PC-3 (cell line): ENCODE results near the gene LRPPRC.

Source experiments
- EZH2 ChIP-seq: fragments of 300-600 bp; sonication (generic); IDR thresholded peaks from one replicate; pipeline ENCODE4 v1.6.1; 2017; ENCODE audit warnings: antibody characterized with exemption, mild to moderate bottlenecking, low read length; ENCODE audit not compliant: unreplicated experiment
- TF ChIP-seq, protein P1 (sequence below): fragments of 300-600 bp; sonication (generic); conservative IDR thresholded peaks from 2 replicates; pipeline ENCODE4 v1.5.1; 2017; ENCODE audit warnings: antibody characterized with exemption, low read depth, mild to moderate bottlenecking, low read length

DNA sequence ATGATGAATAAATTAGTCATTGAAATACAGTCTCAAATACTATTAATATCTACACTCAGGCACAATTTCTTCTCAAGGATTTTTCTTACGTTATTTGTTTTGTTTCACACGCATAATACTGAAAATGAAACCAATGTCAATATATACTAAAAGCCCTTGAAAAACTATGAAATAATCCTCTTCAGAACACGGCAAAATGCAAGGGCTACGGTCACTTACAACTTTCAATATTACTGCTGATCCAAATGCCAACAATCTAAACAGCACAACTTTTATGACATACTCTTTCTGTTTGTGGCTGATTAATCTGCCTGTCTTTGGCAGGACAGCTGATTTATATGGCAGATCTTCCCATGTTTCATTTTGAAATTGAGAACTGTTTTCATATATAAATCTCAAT is 68.3 kb downstream of the LRPPRC start:
- TF ChIP-seq, protein P1, sequence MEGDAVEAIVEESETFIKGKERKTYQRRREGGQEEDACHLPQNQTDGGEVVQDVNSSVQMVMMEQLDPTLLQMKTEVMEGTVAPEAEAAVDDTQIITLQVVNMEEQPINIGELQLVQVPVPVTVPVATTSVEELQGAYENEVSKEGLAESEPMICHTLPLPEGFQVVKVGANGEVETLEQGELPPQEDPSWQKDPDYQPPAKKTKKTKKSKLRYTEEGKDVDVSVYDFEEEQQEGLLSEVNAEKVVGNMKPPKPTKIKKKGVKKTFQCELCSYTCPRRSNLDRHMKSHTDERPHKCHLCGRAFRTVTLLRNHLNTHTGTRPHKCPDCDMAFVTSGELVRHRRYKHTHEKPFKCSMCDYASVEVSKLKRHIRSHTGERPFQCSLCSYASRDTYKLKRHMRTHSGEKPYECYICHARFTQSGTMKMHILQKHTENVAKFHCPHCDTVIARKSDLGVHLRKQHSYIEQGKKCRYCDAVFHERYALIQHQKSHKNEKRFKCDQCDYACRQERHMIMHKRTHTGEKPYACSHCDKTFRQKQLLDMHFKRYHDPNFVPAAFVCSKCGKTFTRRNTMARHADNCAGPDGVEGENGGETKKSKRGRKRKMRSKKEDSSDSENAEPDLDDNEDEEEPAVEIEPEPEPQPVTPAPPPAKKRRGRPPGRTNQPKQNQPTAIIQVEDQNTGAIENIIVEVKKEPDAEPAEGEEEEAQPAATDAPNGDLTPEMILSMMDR: no peak
- TF ChIP-seq EZH2: no peak
